Spleen (tissue), 7 donors: ENCODE measurements around the gene ETF1.

Source experiments
- POLR2A ChIP-seq, 3 donors: fragments of 450-650 bp; IDR thresholded peaks; one replicate each; pipeline ENCODE4 v1.5.1; 2017; ENCODE audit warnings: antibody characterized with exemption in 3 of 3, mild to moderate bottlenecking in 1 of 3
- POLR2AphosphoS5 ChIP-seq, 3 donors: sonication (generic); formaldehyde crosslinking; IDR thresholded peaks; one replicate each; pipeline ENCODE4 v1.5.1; 2017; ENCODE audit warnings: antibody characterized with exemption in 3 of 3
- TF ChIP-seq, protein P1 (sequence below), 11 experiments: fragments of 200-600 bp in 7 of 11; fragments of 450-650 bp in 4 of 11; sonication (generic) in 4 of 11; IDR thresholded peaks in 8 of 11; conservative IDR thresholded peaks in 3 of 11; 1 replicate in 7 of 11; 2 replicates in 4 of 11; pipeline versions ENCODE4 v1.4.0 to v1.8.0; 2016 to 2021; ENCODE audit warnings: antibody characterized with exemption in 11 of 11, inconsistent platforms in 4 of 11, mild to moderate bottlenecking in 1 of 11
- donor health status: DM: no; HTN: no; CAD: no; lungs with moderate emphysema.
- donor health status: DM: no; HTN: no; CAD: no.
- donor health status: DM: no; HTN: no; CAD: no.

DNA sequence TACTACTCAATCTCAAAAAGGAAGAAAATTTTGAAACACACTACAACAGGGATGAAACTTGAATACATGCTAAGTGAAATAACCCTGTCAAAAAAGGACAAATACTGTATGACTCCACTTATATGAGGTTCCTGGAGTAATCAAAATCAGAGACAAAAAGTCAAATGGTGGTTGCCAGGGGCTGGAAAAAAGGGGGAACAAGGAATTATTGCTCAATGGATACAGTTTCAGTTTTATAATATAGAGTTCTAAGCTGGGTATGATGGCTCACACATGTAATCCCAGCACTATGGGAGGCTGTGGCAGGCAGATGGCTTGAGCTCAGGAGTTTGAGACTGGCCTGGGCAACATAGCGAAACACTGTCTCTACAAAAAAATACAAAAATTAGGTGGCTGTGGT lies 29.0 kb downstream of the ETF1 start:
- TF ChIP-seq POLR2AphosphoS5 (IDR thresholded peaks at IDR 0.05), result no peak
- TF ChIP-seq, protein P1, sequence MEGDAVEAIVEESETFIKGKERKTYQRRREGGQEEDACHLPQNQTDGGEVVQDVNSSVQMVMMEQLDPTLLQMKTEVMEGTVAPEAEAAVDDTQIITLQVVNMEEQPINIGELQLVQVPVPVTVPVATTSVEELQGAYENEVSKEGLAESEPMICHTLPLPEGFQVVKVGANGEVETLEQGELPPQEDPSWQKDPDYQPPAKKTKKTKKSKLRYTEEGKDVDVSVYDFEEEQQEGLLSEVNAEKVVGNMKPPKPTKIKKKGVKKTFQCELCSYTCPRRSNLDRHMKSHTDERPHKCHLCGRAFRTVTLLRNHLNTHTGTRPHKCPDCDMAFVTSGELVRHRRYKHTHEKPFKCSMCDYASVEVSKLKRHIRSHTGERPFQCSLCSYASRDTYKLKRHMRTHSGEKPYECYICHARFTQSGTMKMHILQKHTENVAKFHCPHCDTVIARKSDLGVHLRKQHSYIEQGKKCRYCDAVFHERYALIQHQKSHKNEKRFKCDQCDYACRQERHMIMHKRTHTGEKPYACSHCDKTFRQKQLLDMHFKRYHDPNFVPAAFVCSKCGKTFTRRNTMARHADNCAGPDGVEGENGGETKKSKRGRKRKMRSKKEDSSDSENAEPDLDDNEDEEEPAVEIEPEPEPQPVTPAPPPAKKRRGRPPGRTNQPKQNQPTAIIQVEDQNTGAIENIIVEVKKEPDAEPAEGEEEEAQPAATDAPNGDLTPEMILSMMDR (IDR thresholded peaks at IDR 0.05 in 8 of 11, conservative IDR thresholded peaks at IDR 0.05 in 3 of 11), result no peak
- TF ChIP-seq POLR2A (IDR thresholded peaks at IDR 0.05), result no peak
